Medulla oblongata (tissue), 1 donor: ENCODE data around the gene DYDC1.

Experiments
- DNase-seq: peaks from one replicate; pipeline ENCODE4 v3.0.0-alpha.2; 2015; ENCODE audit errors: extremely low spot score

The DYDC1 gene

GRCh38 chr10:80356563-80356988 is at the start of gene DYDC1, which contains the start of gene DYDC2:
DYDC1 (minus strand) TSS chr10:80356755; CDS start chr10:80352601, 4,154 bp downstream.
DYDC2 (plus strand) TSS chr10:80356781; CDS start chr10:80362444, 5,663 bp downstream.
- DNase-seq = no peak

GRCh38 chr10:80406204-80406603 is 49.6 kb upstream of the DYDC1 start:
- DNase-seq = peak; percentile 61

GRCh38 chr10:80405626-80406025 is 49.1 kb upstream of the DYDC1 start:
- DNase-seq = peak; percentile 54

- DNase-seq = no peak
Observed at GRCh38 chr10:80405035-80405434, 48.5 kb upstream of the DYDC1 start.

GRCh38 chr10:80400136-80400804 is 43.7 kb upstream of the DYDC1 start:
- DNase-seq = no peak

GRCh38 chr10:80397014-80397413 is 40.5 kb upstream of the DYDC1 start:
- no peak for DNase-seq

- no peak for DNase-seq
Observed at GRCh38 chr10:80394358-80394916, 37.9 kb upstream of the DYDC1 start.

- DNase-seq = no peak
Observed at GRCh38 chr10:80392250-80392649, 35.7 kb upstream of the DYDC1 start.

- no peak for DNase-seq
Observed at GRCh38 chr10:80390740-80391139, 34.2 kb upstream of the DYDC1 start.

GRCh38 chr10:80382989-80383388 is 26.4 kb upstream of the DYDC1 start:
- peak; percentile 61 for DNase-seq

- DNase-seq = no peak
Observed at GRCh38 chr10:80380185-80380584, 23.6 kb upstream of the DYDC1 start.

- DNase-seq = no peak
Observed at GRCh38 chr10:80379701-80380100, 23.1 kb upstream of the DYDC1 start.

- DNase-seq = peak; percentile 15
Observed at GRCh38 chr10:80373502-80373901, 16.9 kb upstream of the DYDC1 start.

GRCh38 chr10:80372675-80373074 is 16.1 kb upstream of the DYDC1 start:
- DNase-seq = peak; percentile 49

GRCh38 chr10:80371467-80371866 is 14.9 kb upstream of the DYDC1 start:
- no peak for DNase-seq

- DNase-seq = no peak
Observed at GRCh38 chr10:80365510-80365909, 9.0 kb upstream of the DYDC1 start.

- no peak for DNase-seq
Observed at GRCh38 chr10:80359644-80360043, 3.1 kb upstream of the DYDC1 start.

GRCh38 chr10:80358925-80359324 is 2.4 kb upstream of the DYDC1 start:
- peak; percentile 10 for DNase-seq

- no peak for DNase-seq
Observed at GRCh38 chr10:80357851-80358125, 1.2 kb upstream of the DYDC1 start.

- no peak for DNase-seq
Observed at GRCh38 chr10:80356989-80357850, 665 bp upstream of the DYDC1 start.

- DNase-seq = no peak
Observed at GRCh38 chr10:80351220-80351619, 5.3 kb downstream of the DYDC1 start.

GRCh38 chr10:80350251-80350650 is 6.3 kb downstream of the DYDC1 start:
- DNase-seq = no peak

GRCh38 chr10:80344912-80345311 is 11.6 kb downstream of the DYDC1 start:
- no peak for DNase-seq
